RWPE1 (cell line): ENCODE data around the gene CD59.

Experiments used
- CTCF ChIA-PET: fragments of 350-600 bp; sonication (Branson Sonifier 250); formaldehyde crosslinking; extraction: SDS; loops from one replicate; lab custom pipeline; 2021; lab: Yijun Ruan, JAX
- POLR2A ChIA-PET: fragments of 400-600 bp; formaldehyde crosslinking; extraction: SDS; loops from one replicate; lab custom pipeline; 2020; ENCODE audit warnings: antibody characterized with exemption; ENCODE audit not compliant: low non-redundant PET; lab: Yijun Ruan, JAX
- DNase-seq: peaks from one replicate; pipeline ENCODE4 v3.0.0; 2012; ENCODE audit warnings: low spot score
- H3K27ac ChIP-seq: fragments of 450-650 bp; 2 replicates; pipeline ENCODE4 v1.5.1; 2017
- TF ChIP-seq, protein P1 (sequence below): fragments of 450-650 bp; conservative IDR thresholded peaks from 2 replicates; pipeline ENCODE4 v1.5.1; 2017; ENCODE audit warnings: low read depth, mild to moderate bottlenecking

Gene CD59

DNA sequence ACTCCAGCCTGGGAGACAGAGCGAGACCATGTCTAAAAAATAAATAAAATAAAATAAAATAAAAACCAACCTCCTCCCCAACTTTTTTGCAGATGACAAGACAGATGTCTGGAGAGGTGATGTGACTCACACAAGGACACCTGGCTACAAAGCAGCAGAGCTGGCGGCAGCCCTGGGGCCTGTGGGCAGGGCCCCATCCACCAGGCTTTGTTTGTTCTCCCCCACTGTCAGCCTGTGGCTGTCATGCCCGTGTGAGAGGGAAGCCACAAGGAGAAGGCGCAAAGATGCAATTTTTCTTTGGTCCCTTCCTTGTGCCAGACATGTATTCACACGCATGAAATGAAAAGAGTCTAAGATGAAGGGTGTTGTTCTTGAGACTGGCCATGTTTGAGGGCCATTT, 16.6 kb downstream of the CD59 start:
- peak overlapping the region; percentile 70 for H3K27ac ChIP-seq
- ChIA-PET CTCF (interaction anchor here (0.7 to 1.7 kb wide), 2 partner anchors 14 to 23 kb away, joined by 3 to 5 read pairs; no protein-coding TSS in a partner anchor), POLR2A (no interaction called here)
- DNase-seq = no peak
- TF ChIP-seq, protein P1, sequence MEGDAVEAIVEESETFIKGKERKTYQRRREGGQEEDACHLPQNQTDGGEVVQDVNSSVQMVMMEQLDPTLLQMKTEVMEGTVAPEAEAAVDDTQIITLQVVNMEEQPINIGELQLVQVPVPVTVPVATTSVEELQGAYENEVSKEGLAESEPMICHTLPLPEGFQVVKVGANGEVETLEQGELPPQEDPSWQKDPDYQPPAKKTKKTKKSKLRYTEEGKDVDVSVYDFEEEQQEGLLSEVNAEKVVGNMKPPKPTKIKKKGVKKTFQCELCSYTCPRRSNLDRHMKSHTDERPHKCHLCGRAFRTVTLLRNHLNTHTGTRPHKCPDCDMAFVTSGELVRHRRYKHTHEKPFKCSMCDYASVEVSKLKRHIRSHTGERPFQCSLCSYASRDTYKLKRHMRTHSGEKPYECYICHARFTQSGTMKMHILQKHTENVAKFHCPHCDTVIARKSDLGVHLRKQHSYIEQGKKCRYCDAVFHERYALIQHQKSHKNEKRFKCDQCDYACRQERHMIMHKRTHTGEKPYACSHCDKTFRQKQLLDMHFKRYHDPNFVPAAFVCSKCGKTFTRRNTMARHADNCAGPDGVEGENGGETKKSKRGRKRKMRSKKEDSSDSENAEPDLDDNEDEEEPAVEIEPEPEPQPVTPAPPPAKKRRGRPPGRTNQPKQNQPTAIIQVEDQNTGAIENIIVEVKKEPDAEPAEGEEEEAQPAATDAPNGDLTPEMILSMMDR = no peak

DNA sequence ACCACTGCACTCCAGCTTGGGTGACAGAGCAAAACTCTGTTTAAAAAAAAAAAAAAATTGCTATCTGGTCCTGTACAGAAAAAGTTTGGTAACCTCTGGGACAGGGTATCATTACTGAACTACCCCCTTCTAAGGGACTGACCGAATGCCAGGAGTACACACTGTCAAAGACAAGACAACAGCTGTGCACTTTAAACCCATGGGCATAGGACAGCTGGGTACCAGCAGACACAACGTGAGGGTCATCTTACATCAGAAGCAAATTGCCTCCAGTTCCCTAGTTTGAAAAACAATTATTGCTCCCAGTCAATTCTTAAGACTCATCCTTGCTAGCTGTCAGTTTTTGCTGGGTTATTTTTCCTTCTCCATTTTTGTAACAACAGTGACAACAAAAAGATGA, 17.8 kb downstream of the CD59 start:
- POLR2A ChIA-PET = no interaction called here
- TF ChIP-seq, protein P1 = no peak
- peak overlapping the region; percentile 62 for H3K27ac ChIP-seq
- no peak for DNase-seq
- CTCF ChIA-PET = interaction anchor here (0.6 to 1.7 kb wide), 3 partner anchors 24 to 1874 kb away, joined by 3 to 5 read pairs (median 4); no protein-coding TSS in a partner anchor

- TF ChIP-seq, protein P1 = no peak; the same call in 1 of the 2 replicates
- H3K27ac ChIP-seq = peak overlapping the region; percentile 81
- ChIA-PET CTCF (interaction anchor here (0.7 to 1.8 kb wide), 5 partner anchors 21 to 334 kb away, joined by 3 to 12 read pairs (median 4); no protein-coding TSS in a partner anchor), POLR2A (no interaction called here)
- no peak for DNase-seq
Measured at GRCh38 chr11:33716243-33716642, 20.0 kb downstream of the CD59 start.

- TF ChIP-seq, protein P1 = no peak
- ChIA-PET CTCF (interaction anchor here (0.6 to 1.3 kb wide), 2 partner anchors 29 to 69 kb away, joined by 4 to 6 read pairs; no protein-coding TSS in a partner anchor), POLR2A (no interaction called here)
- no peak overlapping the region for H3K27ac ChIP-seq
- DNase-seq = no peak
Measured at GRCh38 chr11:33713856-33714398, 22.3 kb downstream of the CD59 start.

GRCh38 chr11:33713151-33713855, 22.9 kb downstream of the CD59 start:
- POLR2A ChIA-PET = no interaction called here
- TF ChIP-seq, protein P1 = no peak
- CTCF ChIA-PET = interaction anchor here (0.6 to 1.3 kb wide), 3 partner anchors 29 to 323 kb away, joined by 4 to 6 read pairs (median 4); no protein-coding TSS in a partner anchor
- H3K27ac ChIP-seq = no peak overlapping the region
- DNase-seq = no peak

DNA sequence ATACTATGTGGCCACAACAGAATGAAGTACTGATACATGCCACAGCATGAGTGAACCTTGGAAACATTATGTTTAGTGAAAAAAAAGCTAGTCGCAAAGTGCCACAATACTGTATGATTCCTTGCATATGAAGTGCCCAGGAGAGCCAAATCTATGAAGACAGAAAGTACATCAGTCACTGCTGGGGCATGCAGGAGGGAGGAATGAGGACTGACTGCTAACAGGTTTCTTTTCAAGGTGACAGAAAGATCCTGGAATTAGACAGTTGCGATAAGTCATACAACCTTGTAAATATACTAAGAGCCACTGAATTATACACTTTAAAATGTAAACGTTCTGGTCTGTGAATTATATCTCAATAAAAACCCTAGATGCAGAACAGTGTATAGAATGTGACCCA, 23.8 kb downstream of the CD59 start:
- TF ChIP-seq, protein P1 = no peak
- DNase-seq = no peak
- H3K27ac ChIP-seq = no peak overlapping the region
- CTCF ChIA-PET = no interaction called here
- POLR2A ChIA-PET = no interaction called here
